GM08714 (cell line): ENCODE results near the gene SEC24C.
A peak's percentile ranks its signal among the peaks of the same experiment; 100 is the strongest.

Experiments
- H3K4me3 ChIP-seq: fragments of 200-500 bp; sonication (Bioruptor generic); 2 replicates; pipeline ENCODE4 v1.5.1; 2014; ENCODE audit warnings: mild to moderate bottlenecking, low read length, inconsistent platforms
- ZNF274 ChIP-seq: IDR thresholded peaks from 2 replicates; pipeline ENCODE4 v1.6.1; 2012; ENCODE audit warnings: mild to moderate bottlenecking, low read depth, low read length

Gene SEC24C

GRCh38 chr10:73743327-73743904 lies 756 bp upstream of the SEC24C start:
- H3K4me3 ChIP-seq = peak overlapping the region; percentile 82
- no peak for TF ChIP-seq ZNF274

GRCh38 chr10:73744664-73744975 lies 448 bp downstream of the SEC24C start:
- TF ChIP-seq ZNF274 = no peak

GRCh38 chr10:73746721-73747120 lies 2.5 kb downstream of the SEC24C start:
- H3K4me3 ChIP-seq = no peak overlapping the region
- TF ChIP-seq ZNF274 = no peak

More at GRCh38 chr10:73744664-73744975, 448 bp downstream of the SEC24C start:
- peak overlapping the region; percentile 82 for H3K4me3 ChIP-seq

- no peak overlapping the region for H3K4me3 ChIP-seq
- TF ChIP-seq ZNF274 = no peak
Observed at GRCh38 chr10:73750819-73751218, 6.6 kb downstream of the SEC24C start.

- H3K4me3 ChIP-seq = no peak overlapping the region
- no peak for TF ChIP-seq ZNF274
Observed at GRCh38 chr10:73756183-73756582, 12.0 kb downstream of the SEC24C start.

- no peak for TF ChIP-seq ZNF274
- no peak overlapping the region for H3K4me3 ChIP-seq
Observed at GRCh38 chr10:73758704-73759511, 14.7 kb downstream of the SEC24C start.

- H3K4me3 ChIP-seq = no peak overlapping the region
- no peak for TF ChIP-seq ZNF274
Observed at GRCh38 chr10:73759512-73760115, 15.4 kb downstream of the SEC24C start.

GRCh38 chr10:73761781-73762180 lies 17.6 kb downstream of the SEC24C start:
- TF ChIP-seq ZNF274 = no peak
- H3K4me3 ChIP-seq = no peak overlapping the region

GRCh38 chr10:73762915-73763314 lies 18.7 kb downstream of the SEC24C start:
- H3K4me3 ChIP-seq = no peak overlapping the region
- no peak for TF ChIP-seq ZNF274

- H3K4me3 ChIP-seq = no peak overlapping the region
- TF ChIP-seq ZNF274 = no peak
Observed at GRCh38 chr10:73763343-73763742, 19.2 kb downstream of the SEC24C start.

- no peak overlapping the region for H3K4me3 ChIP-seq
- no peak for TF ChIP-seq ZNF274
Observed at GRCh38 chr10:73765066-73765465, 20.9 kb downstream of the SEC24C start.

GRCh38 chr10:73768881-73769280 lies 24.7 kb downstream of the SEC24C start:
- no peak for TF ChIP-seq ZNF274
- no peak overlapping the region for H3K4me3 ChIP-seq

- TF ChIP-seq ZNF274 = no peak
Observed at GRCh38 chr10:73769396-73769795, 25.2 kb downstream of the SEC24C start.

GRCh38 chr10:73771722-73772280 lies 27.6 kb downstream of the SEC24C start:
- H3K4me3 ChIP-seq = peak overlapping the region; percentile 89
- TF ChIP-seq ZNF274 = no peak

More at GRCh38 chr10:73769396-73769795, 25.2 kb downstream of the SEC24C start:
- H3K4me3 ChIP-seq = no peak overlapping the region
